Adrenal gland (tissue), 12 donors: ENCODE data around the gene GAPVD1. TPM values are rescaled to one million over a fixed set of nuclear protein-coding genes. Genes with fewer than 3 reads are reported as not detected.
"Not testable (repeated sequence)": the region's sequence is repeated elsewhere in the genome, so short reads cannot be mapped to it uniquely, and the experiment has no call there.

Source experiments
- DNase-seq, 7 donors: peaks; one replicate each; pipeline ENCODE4 v3.0.0-alpha.2; 2019 to 2020
- H3K27ac ChIP-seq, 5 donors: fragments of 200-600 bp; sonication (generic) in 4 of 5; 1 replicate in 3 of 5; 2 replicates in 2 of 5; pipeline versions ENCODE4 v1.5.1 to v1.8.0; 2016 to 2020; ENCODE audit warnings: mild to moderate bottlenecking in 1 of 5
- H3K27me3 ChIP-seq: fragments of 200-600 bp; 2 replicates; pipeline ENCODE4 v1.8.0; 2021
- H3K36me3 ChIP-seq, 2 donors: fragments of 200-600 bp; replicated peaks in 1 of 2; 1 replicate in 1 of 2; 2 replicates in 1 of 2; pipeline versions ENCODE4 v1.5.1 to v1.8.0; 2018 to 2022
- H3K4me1 ChIP-seq, 2 donors: fragments of 200-600 bp; replicated peaks in 1 of 2; 1 replicate in 1 of 2; 2 replicates in 1 of 2; pipeline versions ENCODE4 v1.5.1 to v1.8.0; 2018 to 2021
- H3K4me3 ChIP-seq, 4 donors: fragments of 200-600 bp; sonication (generic) in 3 of 4; one replicate each; pipeline ENCODE4 v1.5.1; 2016 to 2018
- H3K9me3 ChIP-seq, 3 donors: fragments of 200-600 bp; sonication (generic) in 1 of 3; replicated peaks in 1 of 3; 1 replicate in 2 of 3; 2 replicates in 1 of 3; pipeline versions ENCODE4 v1.5.1 to v1.8.0; 2016 to 2021
- CTCF ChIP-seq, 6 experiments: fragments of 450-650 bp in 4 of 6; fragments of 200-600 bp in 2 of 6; sonication (generic) in 1 of 6; IDR thresholded peaks; 1 replicate in 5 of 6; 2 replicates in 1 of 6; pipeline versions ENCODE4 v1.5.1 to v1.8.0; 2016 to 2021; ENCODE audit warnings: antibody characterized with exemption in 6 of 6, mild to moderate bottlenecking in 2 of 6, moderate library complexity in 1 of 6
- POLR2A ChIP-seq, 2 donors: fragments of 450-650 bp; IDR thresholded peaks; one replicate each; pipeline ENCODE4 v1.6.1; 2017; ENCODE audit warnings: antibody characterized with exemption in 2 of 2, mild to moderate bottlenecking in 2 of 2, moderate library complexity in 1 of 2
- WGBS, 4 donors: extraction: QIAGEN DNeasy Blood & Tissue Kit in 2 of 4; methylation state at CpG; one replicate each; pipeline versions ENCODE4 v1.1.5 to v1.1.7; 2013 to 2017; 5-methylcytosine and 5-hydroxymethylcytosine counted together
- intact Hi-C, 2 donors: fragments of 100-400 bp; cut with DNase I; formaldehyde crosslinking; loops; one replicate each; pipeline versions ENCODE4 v1.14.1 to v1.15.0; 2022 to 2023
- polyA plus RNA-seq, 3 donors: library from polyadenylated mRNA; stranded (reverse); fragments of 200-250 nt in 2 of 3; fragments of 350-450 nt in 1 of 3; fragmentation: Illumina TruSeq in 1 of 3; extraction: RNeasy Lipid Tissue Mini Kit (QIAGEN cat#74804) in 1 of 3; gene quantifications; one replicate each; pipeline ENCODE4 v1.2.3, GENCODE V29; 2013 to 2014
- total RNA-seq, 9 donors: library from RNA; depleted of rRNA in 4 of 9; stranded (reverse); fragments of >200 nt in 4 of 9; fragments of 120-200 nt in 1 of 9; fragmentation: NEBNext Ultra II Directional in 1 of 9; extraction: Animal tissue kit (Norgen Biotek cat#: 25700) in 1 of 9; gene quantifications; one replicate each; pipeline versions ENCODE4 v1.1.0 to v1.2.4, GENCODE V29; 2013 to 2023
- donor health status: healthy with polysubstance abuse.
- donor health status: Bipolar disorder and iron deficiency.
- donor health status: DM: yes; HTN: yes; CAD: no.
- donor health status: DM: no; HTN: no; CAD: no.
- donor health status: DM: no; HTN: no; CAD: no.
- donor health status: DM: yes; HTN: yes; CAD: no.

Gene GAPVD1
- total and polyA plus RNA-seq, 12 donors, result 7.1 to 63.1 (median 39.3) TPM

- WGBS, 4 donors, result 96 to 99% (median 98%) methylated on average over 4 of the region's 4 CpGs
- Histone ChIP-seq H3K36me3 (no peaks in the 10 kb centered on the region), H3K27ac (no peak overlapping the region), H3K4me1 (peaks cover 13 to 48% of the 10 kb centered on the region in 2 donors), H3K4me3 (no peak overlapping the region), H3K9me3 (no peaks in the 10 kb centered on the region), H3K27me3 (no peaks in the 10 kb centered on the region)
- no peak for DNase-seq
- intact Hi-C loops, result no loop called here
- no peak for TF ChIP-seq POLR2A (IDR thresholded peaks at IDR 0.05)
- TF ChIP-seq CTCF (IDR thresholded peaks at IDR 0.05), result no peak
Measured at GRCh38 chr9:125276771-125277170, 15.1 kb downstream of the GAPVD1 start.

- Histone ChIP-seq H3K36me3 (no peaks in the 10 kb centered on the region), H3K4me1 (peaks cover 13 to 42% of the 10 kb centered on the region in 2 donors), H3K4me3 (no peak overlapping the region), H3K27ac (no peak overlapping the region), H3K9me3 (no peaks in the 10 kb centered on the region), H3K27me3 (no peaks in the 10 kb centered on the region)
- TF ChIP-seq CTCF (IDR thresholded peaks at IDR 0.05), result no peak
- TF ChIP-seq POLR2A (IDR thresholded peaks at IDR 0.05), result no peak
- DNase-seq, result no peak
- intact Hi-C loops, result no loop called here
Measured at GRCh38 chr9:125277411-125277810, 15.8 kb downstream of the GAPVD1 start.

GRCh38 chr9:125280945-125281344, 19.3 kb downstream of the GAPVD1 start:
- 55 to 75% (median 67%) methylated on average over 4 of the region's 4 CpGs for WGBS, 4 donors
- TF ChIP-seq CTCF (IDR thresholded peaks at IDR 0.05), result no peak
- TF ChIP-seq POLR2A (IDR thresholded peaks at IDR 0.05), result no peak
- Histone ChIP-seq H3K27ac (no peak overlapping the region), H3K27me3 (no peaks in the 10 kb centered on the region), H3K4me1 (peaks cover 5 to 20% of the 10 kb centered on the region in 2 donors), H3K9me3 (no peaks in the 10 kb centered on the region), H3K4me3 (no peak overlapping the region), H3K36me3 (no peaks in the 10 kb centered on the region)
- no peak for DNase-seq
- intact Hi-C loops, result no loop called here

GRCh38 chr9:125284855-125285254, 23.2 kb downstream of the GAPVD1 start:
- Histone ChIP-seq H3K4me1 (peaks cover 5 to 14% of the 10 kb centered on the region in 2 donors), H3K27me3 (no peaks in the 10 kb centered on the region), H3K4me3 (no peak overlapping the region), H3K9me3 (no peaks in the 10 kb centered on the region), H3K36me3 (no peaks in the 10 kb centered on the region), H3K27ac (no peak overlapping the region)
- 55 to 68% (median 60%) methylated on average over 3 of the region's 3 CpGs for WGBS, 4 donors
- no peak for TF ChIP-seq CTCF (IDR thresholded peaks at IDR 0.05)
- TF ChIP-seq POLR2A (IDR thresholded peaks at IDR 0.05), result no peak
- intact Hi-C loops, result no loop called here
- peak in 2 of 7 donors; percentile 42 to 58 for DNase-seq

- H3K4me1 ChIP-seq, H3K9me3 ChIP-seq, DNase-seq, H3K4me3 ChIP-seq, H3K27ac ChIP-seq, H3K27me3 ChIP-seq, H3K36me3 ChIP-seq, intact Hi-C loops: not testable (repeated sequence)
- WGBS, 4 donors, result 87 to 93% (median 91%) methylated on average over 7 of the region's 7 CpGs
Measured at GRCh38 chr9:125286935-125287433, 25.4 kb downstream of the GAPVD1 start.
